Measurements from ENCODE around the gene NAA16.
"Not testable (repeated sequence)": the region's sequence is repeated elsewhere in the genome, so short reads cannot be mapped to it uniquely, and the experiment has no call there.

Gene NAA16

GRCh38 chr13:41310963-41311405 is at the start of gene NAA16:
Gene NAA16 (plus strand): TSS chr13:41311267. CDS start chr13:41311529, 262 bp downstream.
- DNase-seq, result peak; percentile 72 to 88

DNA sequence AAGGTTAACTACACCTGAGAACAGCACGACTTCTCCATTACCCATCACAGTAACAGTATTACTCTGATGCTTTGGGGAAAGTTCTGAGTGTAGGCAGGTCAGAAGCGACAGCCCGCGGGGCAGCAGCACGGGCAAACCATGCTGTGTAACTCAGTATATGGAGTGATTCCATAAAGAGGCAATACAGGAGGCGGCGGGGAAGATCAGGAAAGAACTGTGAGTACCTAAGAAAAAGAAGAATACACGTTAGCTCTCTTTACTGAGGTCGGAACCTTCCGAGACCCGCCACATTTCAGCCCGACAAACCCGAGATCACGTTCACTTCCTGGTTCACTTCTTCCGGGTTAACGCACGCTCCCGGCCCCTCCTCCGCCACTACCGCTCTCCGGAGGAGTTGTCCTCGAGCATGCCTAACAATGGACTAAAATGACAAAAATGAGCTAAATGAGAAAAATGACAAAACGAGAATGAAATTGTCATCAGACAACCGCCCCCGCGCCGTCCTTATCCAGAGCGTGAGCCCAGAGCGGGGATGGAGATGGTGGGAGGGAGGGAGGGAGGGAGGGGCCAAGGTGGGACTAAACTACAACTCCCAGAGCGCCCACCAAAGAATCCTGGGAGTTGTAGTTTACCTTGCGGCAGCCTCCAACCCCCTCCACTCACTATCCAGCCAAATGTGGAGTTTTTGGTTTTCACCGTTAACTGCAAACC is 47.7 kb upstream of the NAA16 start, which contains the start of gene MTRF1:
TSS of gene MTRF1 (minus strand) at position 316 of the 711 bp plus-strand sequence. CDS start 2,669 bp downstream, outside the sequence.
- DNase-seq, result peak; percentile 83 to 90

DNA sequence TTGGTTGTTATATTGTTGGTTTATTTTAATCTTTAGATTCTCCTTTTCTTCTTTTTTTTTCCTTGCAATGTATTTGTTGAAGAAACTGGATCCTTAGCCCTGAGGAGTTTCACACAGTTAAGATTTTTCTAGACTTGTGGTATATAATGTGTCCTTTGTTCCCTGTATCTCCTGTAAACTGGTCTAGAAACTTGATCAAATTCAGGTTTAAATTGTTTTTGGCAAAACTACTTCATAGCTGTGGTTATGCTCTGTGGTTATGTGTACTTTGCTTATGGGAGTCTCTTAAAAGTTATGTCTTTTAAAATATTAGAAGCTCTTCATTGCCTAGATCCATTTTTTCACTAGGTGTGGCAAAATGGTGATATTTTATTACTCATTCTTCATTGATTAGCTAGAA is 44.0 kb upstream of the NAA16 start:
- DNase-seq, result no peak

DNA sequence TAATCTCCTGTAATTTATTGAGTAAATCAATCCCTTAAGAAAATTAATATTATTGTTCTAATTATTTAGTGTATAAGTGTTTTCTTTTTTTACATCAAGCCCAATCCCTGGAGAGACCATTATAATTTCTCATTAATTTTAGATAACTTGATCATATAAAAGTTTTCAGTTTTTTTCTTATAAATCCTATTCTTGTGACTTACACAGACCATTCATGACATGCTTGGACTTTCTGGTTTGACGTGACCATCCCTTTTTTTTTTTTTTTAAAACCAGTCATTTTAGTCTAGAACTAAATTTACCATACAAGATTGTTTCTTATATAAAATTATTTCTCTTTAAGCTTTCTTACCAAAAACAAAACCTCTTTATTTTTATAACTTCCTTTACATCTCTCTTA is 42.3 kb upstream of the NAA16 start:
- DNase-seq, result no peak

GRCh38 chr13:41271456-41272285 is 39.4 kb upstream of the NAA16 start:
- DNase-seq, result no peak

DNA sequence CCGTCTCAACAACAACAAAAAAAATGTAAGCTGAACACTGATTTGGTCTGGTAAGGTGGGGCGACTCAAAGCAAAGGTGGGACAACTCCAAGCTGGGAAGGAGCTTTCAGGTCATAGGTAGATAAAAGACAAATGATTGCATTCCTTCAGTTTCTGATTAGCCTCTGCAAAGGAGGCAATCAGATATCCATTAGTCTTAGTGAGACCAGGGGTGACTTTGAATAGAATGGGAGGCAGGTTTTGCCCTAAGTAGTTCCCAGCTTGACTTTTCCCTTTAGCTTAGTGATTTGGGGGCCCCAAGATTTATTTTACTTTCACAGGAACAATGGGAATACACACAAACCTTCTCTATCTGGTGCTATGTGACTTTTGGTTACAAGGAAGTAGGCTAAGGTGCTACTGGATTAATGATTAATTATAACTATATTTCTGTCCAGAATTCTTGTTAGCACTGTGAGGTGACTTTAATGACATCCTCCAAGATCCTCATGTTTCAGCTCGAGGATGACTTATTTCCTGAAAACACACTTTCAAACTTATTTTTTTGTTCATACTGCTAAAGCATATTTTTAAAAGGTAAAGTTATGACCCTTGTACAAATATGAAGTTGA is 37.1 kb upstream of the NAA16 start:
- DNase-seq, result no peak

- no peak for DNase-seq
Observed at GRCh38 chr13:41274881-41275280, 36.2 kb upstream of the NAA16 start.

GRCh38 chr13:41276824-41277223 is 34.2 kb upstream of the NAA16 start:
- DNase-seq, result no peak

- DNase-seq, result not testable (repeated sequence)
Observed at GRCh38 chr13:41279156-41279555, 31.9 kb upstream of the NAA16 start.

GRCh38 chr13:41282129-41282571 is 28.9 kb upstream of the NAA16 start:
- no peak for DNase-seq

GRCh38 chr13:41284512-41285288 is 26.4 kb upstream of the NAA16 start:
- no peak for DNase-seq

- no peak for DNase-seq
Observed at GRCh38 chr13:41286370-41286769, 24.7 kb upstream of the NAA16 start.

- no peak for DNase-seq
Observed at GRCh38 chr13:41289463-41289881, 21.6 kb upstream of the NAA16 start.

- DNase-seq, result no peak
Observed at GRCh38 chr13:41291246-41291645, 19.8 kb upstream of the NAA16 start.

- DNase-seq, result no peak
Observed at GRCh38 chr13:41293272-41293671, 17.8 kb upstream of the NAA16 start.

DNA sequence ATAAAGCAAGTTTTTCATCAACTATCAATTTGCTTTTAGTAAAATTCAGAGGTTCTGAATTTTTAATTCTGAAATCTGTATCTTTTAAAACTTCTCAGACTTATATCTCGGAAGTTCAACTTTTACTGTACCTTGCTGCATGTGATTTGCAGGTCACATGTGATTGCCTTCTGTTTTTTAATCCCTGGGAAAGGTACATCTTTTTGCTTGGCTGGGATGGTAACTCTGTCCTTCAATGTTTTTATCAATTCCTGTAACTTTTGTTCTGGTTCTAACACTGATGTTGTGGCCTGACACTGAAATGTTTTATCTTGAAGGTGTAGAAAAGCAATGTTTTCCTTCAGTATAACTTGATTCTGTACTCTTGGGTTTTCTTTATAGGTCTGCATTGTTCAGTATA is 16.2 kb upstream of the NAA16 start:
- DNase-seq, result no peak

GRCh38 chr13:41295973-41296372 is 15.1 kb upstream of the NAA16 start:
- no peak for DNase-seq

GRCh38 chr13:41296879-41297646 is 14.0 kb upstream of the NAA16 start:
- DNase-seq, result no peak

DNA sequence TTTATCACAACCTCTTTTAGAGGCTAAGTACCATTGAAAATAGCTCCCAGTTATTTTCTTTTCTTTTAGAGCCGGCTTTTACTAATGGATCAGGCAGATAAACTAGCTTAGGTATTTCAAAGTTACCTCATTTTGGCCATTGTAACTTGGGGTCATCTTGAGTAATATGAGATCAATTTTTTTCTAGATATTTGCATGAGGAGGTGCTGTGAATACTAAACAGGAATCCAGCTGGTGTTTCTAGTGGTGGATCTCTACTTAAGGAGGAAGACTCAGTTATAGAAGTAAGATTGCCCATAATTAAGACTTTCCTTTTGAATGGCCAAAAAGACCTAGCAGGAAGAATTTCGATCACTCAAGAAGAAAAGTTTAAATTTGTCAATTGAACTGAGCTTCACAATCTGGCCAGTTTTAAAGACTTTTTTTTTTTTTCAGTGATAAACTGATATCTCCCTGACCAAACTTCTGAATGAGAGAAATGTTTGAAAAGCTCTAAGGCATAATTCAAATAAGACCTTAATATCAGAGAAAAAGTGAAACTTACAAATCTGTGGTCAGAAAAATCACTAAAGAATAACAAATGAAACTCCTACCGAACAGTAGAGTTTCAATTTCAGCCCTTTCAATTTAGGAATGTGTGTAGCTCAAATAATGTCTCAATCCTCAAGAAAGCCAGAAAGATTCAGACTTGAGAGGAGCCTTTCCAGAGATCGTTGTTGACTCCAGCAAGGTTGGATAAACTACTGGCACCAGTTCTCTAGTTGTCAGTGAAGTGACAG is 11.6 kb upstream of the NAA16 start:
- DNase-seq, result no peak

GRCh38 chr13:41302743-41303142 is 8.3 kb upstream of the NAA16 start:
- no peak for DNase-seq

DNA sequence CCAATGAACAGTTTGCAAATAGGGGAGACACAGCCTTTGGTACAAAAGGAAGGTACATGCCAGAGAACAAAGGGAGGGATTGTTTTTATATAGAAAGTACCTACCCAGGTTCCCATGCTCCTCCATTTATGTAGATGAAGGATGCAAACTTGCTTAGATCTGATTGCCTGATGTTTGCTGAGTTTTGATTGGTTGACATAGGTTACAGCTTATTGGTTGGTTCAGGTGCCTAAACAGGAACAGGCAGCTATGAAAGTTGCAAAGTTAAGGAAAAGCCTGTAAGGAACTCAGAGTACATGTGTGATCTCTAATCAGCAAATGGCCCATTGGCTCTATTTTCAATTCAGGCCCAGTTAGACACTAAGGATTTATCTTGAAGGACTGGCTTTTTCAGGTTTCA is 6.5 kb upstream of the NAA16 start:
- DNase-seq, result no peak

All from hippocampal formation (tissue), 2 donors.